ENCODE data around the gene MYH11. TPM values are rescaled to one million over a fixed set of nuclear protein-coding genes. Genes with fewer than 3 reads are reported as not detected.
"Not testable (repeated sequence)": the region's sequence is repeated elsewhere in the genome, so short reads cannot be mapped to it uniquely, and the experiment has no call there.

Gene MYH11
- total and polyA plus RNA-seq, 8 donors, result 1.6 to 24.7 (median 5.0) TPM

GRCh38 chr16:15849209-15849981, 7.4 kb downstream of the MYH11 start:
- Histone ChIP-seq H3K27ac (no peak overlapping the region), H3K27me3 (no peaks in the 10 kb centered on the region), H3K36me3 (no peaks in the 10 kb centered on the region), H3K4me1 (no peaks in the 10 kb centered on the region), H3K4me3 (no peak overlapping the region), H3K9me3 (no peaks in the 10 kb centered on the region)
- intact Hi-C loops (cut with DNase I), result no loop called here
- ATAC-seq, result no peak
- 76 to 79% methylated on average over 12 of the region's 12 CpGs for WGBS, 2 donors
- no peak for FAIRE-seq
- no peak for DNase-seq
- no peak for TF ChIP-seq CTCF (IDR thresholded peaks at IDR 0.05)

- FAIRE-seq (no peak), ATAC-seq (no peak), DNase-seq (no peak)
- no peak overlapping the region for H3K27ac ChIP-seq
- H3K9me3 ChIP-seq, result no peaks in the 10 kb centered on the region
- no peak for TF ChIP-seq CTCF (IDR thresholded peaks at IDR 0.05)
- no peak overlapping the region for H3K4me3 ChIP-seq
- WGBS, 2 donors, result 59% methylated on average over 9 of the region's 9 CpGs
- intact Hi-C loops (cut with DNase I), result no loop called here
- H3K27me3 ChIP-seq, result no peaks in the 10 kb centered on the region
- no peaks in the 10 kb centered on the region for H3K36me3 ChIP-seq
- H3K4me1 ChIP-seq, result no peaks in the 10 kb centered on the region
Observed at GRCh38 chr16:15847611-15848175, 9.1 kb downstream of the MYH11 start.

- FAIRE-seq, result no peak
Observed at GRCh38 chr16:15846510-15846909, 10.3 kb downstream of the MYH11 start.

GRCh38 chr16:15843635-15844279, 13.1 kb downstream of the MYH11 start:
- no peak for FAIRE-seq

More at GRCh38 chr16:15846510-15846909, 10.3 kb downstream of the MYH11 start:
- ATAC-seq (no peak), DNase-seq (no peak)
- H3K27me3 ChIP-seq, result no peaks in the 10 kb centered on the region
- H3K27ac ChIP-seq, result no peak overlapping the region
- intact Hi-C loops (cut with DNase I), result no loop called here
- no peaks in the 10 kb centered on the region for H3K36me3 ChIP-seq
- no peaks in the 10 kb centered on the region for H3K9me3 ChIP-seq
- no peak overlapping the region for H3K4me3 ChIP-seq
- H3K4me1 ChIP-seq, result no peaks in the 10 kb centered on the region
- TF ChIP-seq CTCF (IDR thresholded peaks at IDR 0.05), result no peak
- WGBS, 2 donors, result 65% methylated on average over 4 of the region's 4 CpGs

GRCh38 chr16:15839204-15839603, 17.6 kb downstream of the MYH11 start:
- H3K4me3 ChIP-seq; H3K9me3 ChIP-seq; intact Hi-C loops (cut with DNase I); DNase-seq; H3K36me3 ChIP-seq; FAIRE-seq; H3K27ac ChIP-seq; ATAC-seq; H3K4me1 ChIP-seq; H3K27me3 ChIP-seq: not testable (repeated sequence)
- WGBS, 2 donors, result 84 to 86% methylated on average over 8 of the region's 8 CpGs

More at GRCh38 chr16:15843635-15844279, 13.1 kb downstream of the MYH11 start:
- Histone ChIP-seq H3K36me3 (no peaks in the 10 kb centered on the region), H3K27me3 (no peaks in the 10 kb centered on the region), H3K4me3 (no peak overlapping the region), H3K9me3 (no peaks in the 10 kb centered on the region), H3K27ac (no peak overlapping the region), H3K4me1 (no peaks in the 10 kb centered on the region)
- TF ChIP-seq CTCF (IDR thresholded peaks at IDR 0.05), result no peak
- ATAC-seq, result no peak
- no peak for DNase-seq
- WGBS, 2 donors, result 83 to 84% methylated on average over 10 of the region's 10 CpGs
- intact Hi-C loops (cut with DNase I), result no loop called here

Data from pancreas (tissue), 10 donors.